Subcutaneous abdominal adipose tissue (tissue), 5 donors: ENCODE data around the gene FAM184A.
"Not testable (repeated sequence)": the region's sequence is repeated elsewhere in the genome, so short reads cannot be mapped to it uniquely, and the experiment has no call there.

ENCODE experiments used
- H3K27ac ChIP-seq: one replicate; pipeline ENCODE4 v1.7.0; 2013; ENCODE audit warnings: low read depth, mild to moderate bottlenecking, inconsistent platforms, low read length, moderate library complexity
- H3K27me3 ChIP-seq, 5 donors: one replicate each; pipeline ENCODE4 v1.7.0; 2013; ENCODE audit warnings: low read length in 5 of 5, inconsistent platforms in 1 of 5; ENCODE audit not compliant: control insufficient read depth in 5 of 5, insufficient read depth in 4 of 5
- H3K36me3 ChIP-seq, 5 donors: one replicate each; pipeline ENCODE4 v1.7.0; 2013; ENCODE audit warnings: low read length in 5 of 5; ENCODE audit not compliant: control insufficient read depth in 5 of 5, insufficient read depth in 5 of 5
- H3K4me1 ChIP-seq, 5 donors: one replicate each; pipeline ENCODE4 v1.7.0; 2013; ENCODE audit warnings: low read length in 5 of 5, mild to moderate bottlenecking in 3 of 5, moderate library complexity in 1 of 5; ENCODE audit not compliant: control insufficient read depth in 5 of 5, insufficient read depth in 5 of 5
- H3K4me3 ChIP-seq, 5 donors: one replicate each; pipeline ENCODE4 v1.7.0; 2013; ENCODE audit warnings: low read length in 5 of 5, low read depth in 1 of 5
- H3K9ac ChIP-seq, 5 donors: one replicate each; pipeline ENCODE4 v1.7.0; 2013; ENCODE audit warnings: low read length in 5 of 5, mild to moderate bottlenecking in 4 of 5, moderate library complexity in 3 of 5
- H3K9me3 ChIP-seq, 5 donors: one replicate each; pipeline ENCODE4 v1.7.0; 2013; ENCODE audit warnings: low read length in 5 of 5; ENCODE audit not compliant: control insufficient read depth in 5 of 5
- donor health status: healthy.
- donor health status: healthy.
- donor health status: healthy.
- donor health status: healthy.
- donor health status: healthy.

The FAM184A gene

GRCh38 chr6:119119989-119120388 is 41.5 kb upstream of the FAM184A start:
- Histone ChIP-seq H3K36me3 (no peaks in the 10 kb centered on the region), H3K4me3 (no peak overlapping the region), H3K27ac (no peak overlapping the region), H3K27me3 (no peaks in the 10 kb centered on the region), H3K9ac (no peak overlapping the region), H3K9me3 (no peaks in the 10 kb centered on the region), H3K4me1 (peaks cover 0 to 10% (median 3%) of the 10 kb centered on the region in 5 donors)

- not testable (repeated sequence) for H3K27me3 ChIP-seq, H3K9me3 ChIP-seq, H3K9ac ChIP-seq, H3K36me3 ChIP-seq, H3K27ac ChIP-seq, H3K4me3 ChIP-seq
- peaks cover 0 to 10% (median 3%) of the 10 kb centered on the region in 5 donors for H3K4me1 ChIP-seq
Measured at GRCh38 chr6:119119062-119119461, 40.6 kb upstream of the FAM184A start.

- Histone ChIP-seq H3K27ac (no peak overlapping the region), H3K4me3 (no peak overlapping the region), H3K4me1 (peaks cover 0 to 10% (median 3%) of the 10 kb centered on the region in 5 donors)
Measured at GRCh38 chr6:119116712-119117281, 38.3 kb upstream of the FAM184A start.

GRCh38 chr6:119113961-119114360 is 35.5 kb upstream of the FAM184A start:
- Histone ChIP-seq H3K27ac (no peak overlapping the region), H3K36me3 (no peaks in the 10 kb centered on the region), H3K4me1 (peaks cover 0 to 8% (median 0%) of the 10 kb centered on the region in 5 donors), H3K9ac (no peak overlapping the region), H3K9me3 (no peaks in the 10 kb centered on the region), H3K27me3 (no peaks in the 10 kb centered on the region), H3K4me3 (no peak overlapping the region)

More at GRCh38 chr6:119116712-119117281, 38.3 kb upstream of the FAM184A start:
- Histone ChIP-seq H3K9me3 (no peaks in the 10 kb centered on the region), H3K9ac (no peak overlapping the region), H3K36me3 (no peaks in the 10 kb centered on the region), H3K27me3 (no peaks in the 10 kb centered on the region)

GRCh38 chr6:119112812-119113530 is 34.5 kb upstream of the FAM184A start:
- no peak overlapping the region for H3K9ac ChIP-seq
- H3K27me3 ChIP-seq = no peaks in the 10 kb centered on the region
- H3K4me3 ChIP-seq = no peak overlapping the region
- peaks cover 0 to 8% (median 0%) of the 10 kb centered on the region in 5 donors for H3K4me1 ChIP-seq
- no peaks in the 10 kb centered on the region for H3K36me3 ChIP-seq
- H3K27ac ChIP-seq = no peak overlapping the region
- no peaks in the 10 kb centered on the region for H3K9me3 ChIP-seq

GRCh38 chr6:119110601-119111548 is 32.4 kb upstream of the FAM184A start:
- Histone ChIP-seq H3K9ac (no peak overlapping the region), H3K4me3 (no peak overlapping the region), H3K36me3 (no peaks in the 10 kb centered on the region), H3K27ac (no peak overlapping the region), H3K9me3 (no peaks in the 10 kb centered on the region), H3K27me3 (no peaks in the 10 kb centered on the region), H3K4me1 (peaks cover 0 to 8% (median 0%) of the 10 kb centered on the region in 5 donors)

- Histone ChIP-seq H3K27ac (no peak overlapping the region), H3K9me3 (no peaks in the 10 kb centered on the region), H3K4me1 (peaks cover 0 to 8% (median 0%) of the 10 kb centered on the region in 5 donors), H3K36me3 (no peaks in the 10 kb centered on the region), H3K9ac (no peak overlapping the region), H3K27me3 (no peaks in the 10 kb centered on the region), H3K4me3 (no peak overlapping the region)
Measured at GRCh38 chr6:119109654-119110325, 31.3 kb upstream of the FAM184A start.

GRCh38 chr6:119108076-119108475 is 29.6 kb upstream of the FAM184A start:
- no peak overlapping the region for H3K9ac ChIP-seq
- no peak overlapping the region for H3K4me3 ChIP-seq
- no peaks in the 10 kb centered on the region for H3K27me3 ChIP-seq
- no peak overlapping the region for H3K27ac ChIP-seq
- H3K4me1 ChIP-seq = peaks cover 0 to 8% (median 2%) of the 10 kb centered on the region in 5 donors
- H3K36me3 ChIP-seq = no peaks in the 10 kb centered on the region
- no peaks in the 10 kb centered on the region for H3K9me3 ChIP-seq

- no peaks in the 10 kb centered on the region for H3K36me3 ChIP-seq
- peaks cover 0 to 4% (median 1%) of the 10 kb centered on the region in 5 donors for H3K4me1 ChIP-seq
- H3K9me3 ChIP-seq = no peaks in the 10 kb centered on the region
- H3K4me3 ChIP-seq = no peak overlapping the region
- H3K9ac ChIP-seq = no peak overlapping the region
- no peaks in the 10 kb centered on the region for H3K27me3 ChIP-seq
- no peak overlapping the region for H3K27ac ChIP-seq
Measured at GRCh38 chr6:119105282-119105681, 26.8 kb upstream of the FAM184A start.
